Mononuclear cell (primary cell): ENCODE data around the gene TRIM63. TPM values are rescaled to one million over a fixed set of nuclear protein-coding genes. Genes with fewer than 3 reads are reported as not detected.

ENCODE experiments used
- H3K27me3 ChIP-seq: 2 replicates; pipeline ENCODE4 v1.6.0; 2011; ENCODE audit warnings: low read length, control low read depth; ENCODE audit not compliant: insufficient read depth
- H3K4me1 ChIP-seq: 2 replicates; pipeline ENCODE4 v1.5.1; 2011; ENCODE audit warnings: mild to moderate bottlenecking, low read length, control low read depth; ENCODE audit not compliant: insufficient read depth
- H3K4me3 ChIP-seq: 2 replicates; pipeline ENCODE4 v1.5.1; 2011; ENCODE audit warnings: mild to moderate bottlenecking, low read length, moderate library complexity
- H3K9me3 ChIP-seq: 2 replicates; pipeline ENCODE4 v1.5.1; 2011; ENCODE audit warnings: low read depth, mild to moderate bottlenecking, control low read depth, low read length
- total RNA-seq: library from RNA; depleted of rRNA; stranded (reverse); fragments of >200 nt; gene quantifications from one replicate; pipeline ENCODE4 v1.2.3, GENCODE V29; 2012

Gene TRIM63
- total RNA-seq, 1 donor: not detected

GRCh38 chr1:26077524-26077923 lies 10.1 kb upstream of the TRIM63 start:
- Histone ChIP-seq H3K4me3 (no peak overlapping the region), H3K9me3 (no peaks in the 10 kb centered on the region), H3K4me1 (no peaks in the 10 kb centered on the region), H3K27me3 (no peaks in the 10 kb centered on the region)

- Histone ChIP-seq H3K4me3 (no peak overlapping the region), H3K4me1 (no peaks in the 10 kb centered on the region), H3K9me3 (no peaks in the 10 kb centered on the region), H3K27me3 (no peaks in the 10 kb centered on the region)
These were observed 8.2 kb upstream of the TRIM63 start for GRCh38 chr1:26075421-26076144.

GRCh38 chr1:26072305-26072704 lies 4.9 kb upstream of the TRIM63 start:
- H3K27me3 ChIP-seq: no peaks in the 10 kb centered on the region
- H3K9me3 ChIP-seq: no peaks in the 10 kb centered on the region
- no peaks in the 10 kb centered on the region for H3K4me1 ChIP-seq
- no peak overlapping the region for H3K4me3 ChIP-seq

- Histone ChIP-seq H3K4me3 (no peak overlapping the region), H3K4me1 (no peaks in the 10 kb centered on the region), H3K9me3 (no peaks in the 10 kb centered on the region), H3K27me3 (no peaks in the 10 kb centered on the region)
These were observed 3.5 kb upstream of the TRIM63 start for GRCh38 chr1:26070963-26071342.

- Histone ChIP-seq H3K4me3 (no peak overlapping the region), H3K4me1 (no peaks in the 10 kb centered on the region), H3K9me3 (no peaks in the 10 kb centered on the region), H3K27me3 (no peaks in the 10 kb centered on the region)
These were observed 3.0 kb upstream of the TRIM63 start for GRCh38 chr1:26070296-26070962.

GRCh38 chr1:26069941-26070295 lies 2.5 kb upstream of the TRIM63 start:
- H3K4me3 ChIP-seq: no peak overlapping the region
- no peaks in the 10 kb centered on the region for H3K27me3 ChIP-seq
- H3K9me3 ChIP-seq: no peaks in the 10 kb centered on the region
- H3K4me1 ChIP-seq: no peaks in the 10 kb centered on the region

- H3K27me3 ChIP-seq: no peaks in the 10 kb centered on the region
- no peaks in the 10 kb centered on the region for H3K4me1 ChIP-seq
- no peaks in the 10 kb centered on the region for H3K9me3 ChIP-seq
- no peak overlapping the region for H3K4me3 ChIP-seq
These were observed 573 bp downstream of the TRIM63 start for GRCh38 chr1:26066857-26067256.

GRCh38 chr1:26066160-26066559 lies 1.3 kb downstream of the TRIM63 start:
- H3K4me1 ChIP-seq: no peaks in the 10 kb centered on the region
- H3K27me3 ChIP-seq: no peaks in the 10 kb centered on the region
- H3K9me3 ChIP-seq: no peaks in the 10 kb centered on the region
- H3K4me3 ChIP-seq: no peak overlapping the region

- Histone ChIP-seq H3K4me1 (no peaks in the 10 kb centered on the region), H3K27me3 (no peaks in the 10 kb centered on the region)
These were observed 2.9 kb downstream of the TRIM63 start for GRCh38 chr1:26064553-26064952.

GRCh38 chr1:26060832-26061574 lies 6.4 kb downstream of the TRIM63 start:
- no peaks in the 10 kb centered on the region for H3K4me1 ChIP-seq
- no peaks in the 10 kb centered on the region for H3K27me3 ChIP-seq
- H3K4me3 ChIP-seq: no peak overlapping the region
- H3K9me3 ChIP-seq: no peaks in the 10 kb centered on the region

More at GRCh38 chr1:26064553-26064952, 2.9 kb downstream of the TRIM63 start:
- Histone ChIP-seq H3K4me3 (no peak overlapping the region), H3K9me3 (no peaks in the 10 kb centered on the region)

GRCh38 chr1:26059906-26060305 lies 7.5 kb downstream of the TRIM63 start:
- no peaks in the 10 kb centered on the region for H3K27me3 ChIP-seq
- no peak overlapping the region for H3K4me3 ChIP-seq
- no peaks in the 10 kb centered on the region for H3K9me3 ChIP-seq
- no peaks in the 10 kb centered on the region for H3K4me1 ChIP-seq

- Histone ChIP-seq H3K9me3 (no peaks in the 10 kb centered on the region), H3K4me3 (no peak overlapping the region), H3K27me3 (peaks cover 5% of the 10 kb centered on the region), H3K4me1 (no peaks in the 10 kb centered on the region)
These were observed 9.3 kb downstream of the TRIM63 start for GRCh38 chr1:26058052-26058595.

- Histone ChIP-seq H3K27me3 (peaks cover 5% of the 10 kb centered on the region), H3K9me3 (no peaks in the 10 kb centered on the region), H3K4me1 (no peaks in the 10 kb centered on the region), H3K4me3 (no peak overlapping the region)
These were observed 10.2 kb downstream of the TRIM63 start for GRCh38 chr1:26057189-26057588.

GRCh38 chr1:26055041-26055440 lies 12.4 kb downstream of the TRIM63 start:
- Histone ChIP-seq H3K9me3 (no peaks in the 10 kb centered on the region), H3K4me1 (no peaks in the 10 kb centered on the region), H3K4me3 (no peak overlapping the region), H3K27me3 (peaks cover 5% of the 10 kb centered on the region)
